NCI-H2196 (cell line): ENCODE measurements around the gene SRSF12.
"Not testable (repeated sequence)": the region's sequence is repeated elsewhere in the genome, so short reads cannot be mapped to it uniquely, and the experiment has no call there.

Experiments used
- DNase-seq: peaks from one replicate; lab custom pipeline; 2025; ENCODE audit not compliant: unreplicated experiment; lab: John Stamatoyannopoulos, UW

The SRSF12 gene

GRCh38 chr6:89131599-89131998 lies 13.7 kb upstream of the SRSF12 start:
- DNase-seq: no peak

- not testable (repeated sequence) for DNase-seq
These were observed 10.4 kb upstream of the SRSF12 start for GRCh38 chr6:89128256-89128671.

DNA sequence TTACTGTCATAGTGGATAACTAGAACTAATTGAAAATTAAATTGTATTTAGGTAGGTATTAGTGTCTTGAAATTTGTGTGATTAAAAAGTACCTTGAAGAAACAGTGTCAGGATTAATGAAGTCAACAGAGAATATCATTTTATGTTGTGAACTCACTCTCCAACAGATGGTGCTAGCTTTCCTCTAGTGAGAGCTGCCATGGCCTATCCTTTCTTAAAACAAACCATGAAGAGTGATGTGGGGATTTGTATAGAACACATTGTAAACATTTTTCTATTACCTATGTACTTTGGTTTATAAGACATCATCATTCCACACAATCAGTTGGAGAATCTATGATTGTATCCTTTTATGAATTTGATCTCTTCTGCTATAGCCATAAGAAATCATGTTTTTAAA lies 4.8 kb upstream of the SRSF12 start:
- DNase-seq: peak; percentile 38

- DNase-seq: no peak
These were observed 4.1 kb upstream of the SRSF12 start for GRCh38 chr6:89121934-89122333.

GRCh38 chr6:89120371-89120770 lies 2.5 kb upstream of the SRSF12 start:
- DNase-seq: no peak

DNA sequence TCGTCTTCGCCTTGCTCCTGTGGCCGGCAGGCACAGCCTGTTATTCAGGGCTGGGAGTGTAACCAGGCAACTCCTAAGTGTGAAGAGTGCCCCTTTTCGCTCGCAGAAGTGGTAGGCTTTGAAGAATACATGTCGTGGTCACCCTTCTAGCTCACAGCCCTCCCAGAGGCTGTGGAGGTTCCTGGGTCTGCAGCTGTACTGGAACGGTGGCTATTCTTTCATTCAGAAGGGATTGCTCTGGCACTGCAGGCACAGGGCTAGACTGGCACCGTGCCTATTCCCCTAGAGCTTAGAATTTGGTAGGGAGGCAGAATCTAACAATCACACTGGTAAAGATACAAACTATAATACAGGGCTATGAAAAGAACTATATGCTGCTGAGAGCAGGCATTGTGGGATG lies 1.1 kb upstream of the SRSF12 start:
- no peak for DNase-seq

GRCh38 chr6:89116702-89117101 lies 1.2 kb downstream of the SRSF12 start:
- DNase-seq: no peak

GRCh38 chr6:89111933-89112332 lies 5.9 kb downstream of the SRSF12 start:
- DNase-seq: no peak

- no peak for DNase-seq
These were observed 7.6 kb downstream of the SRSF12 start for GRCh38 chr6:89110284-89110683.

DNA sequence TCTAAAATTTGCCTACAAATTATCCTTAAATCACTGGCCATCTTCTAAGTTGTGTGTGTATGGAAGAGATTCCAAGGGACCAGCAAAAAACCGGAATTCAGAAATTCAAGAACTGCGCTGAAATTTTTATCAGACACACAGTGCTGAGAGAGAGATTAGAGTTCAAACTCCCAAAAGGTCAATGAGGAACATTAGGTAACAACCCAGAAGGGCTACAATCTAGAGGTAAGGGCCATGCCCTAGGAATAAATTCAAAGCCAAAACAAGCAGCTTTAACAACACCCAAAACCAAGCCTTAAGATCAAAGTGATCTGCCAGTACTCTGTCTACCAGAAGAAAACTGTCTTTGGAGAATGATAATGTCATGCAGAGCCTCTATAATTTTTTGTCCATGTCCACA lies 17.8 kb downstream of the SRSF12 start:
- DNase-seq: no peak

DNA sequence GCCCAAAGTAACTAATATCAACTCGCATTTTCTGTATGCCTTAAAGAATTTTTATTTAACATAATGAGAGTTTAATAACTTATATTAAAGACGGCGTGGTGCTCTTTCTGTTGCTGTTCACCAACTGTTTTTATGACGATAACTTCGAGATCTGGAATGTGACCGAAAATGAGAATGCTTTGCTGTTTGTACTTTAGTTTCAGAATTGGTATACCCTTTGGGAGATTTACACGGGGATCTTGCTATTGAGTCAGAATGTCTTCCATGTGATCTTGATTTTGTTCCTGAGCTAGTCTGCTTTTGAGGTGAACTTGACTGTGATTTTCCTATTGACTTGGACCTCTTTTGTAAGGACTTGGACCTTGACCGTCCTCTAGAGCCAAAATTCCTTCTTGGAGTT lies 19.4 kb downstream of the SRSF12 start:
- no peak for DNase-seq

- no peak for DNase-seq
These were observed 30.0 kb downstream of the SRSF12 start for GRCh38 chr6:89087881-89088280.

DNA sequence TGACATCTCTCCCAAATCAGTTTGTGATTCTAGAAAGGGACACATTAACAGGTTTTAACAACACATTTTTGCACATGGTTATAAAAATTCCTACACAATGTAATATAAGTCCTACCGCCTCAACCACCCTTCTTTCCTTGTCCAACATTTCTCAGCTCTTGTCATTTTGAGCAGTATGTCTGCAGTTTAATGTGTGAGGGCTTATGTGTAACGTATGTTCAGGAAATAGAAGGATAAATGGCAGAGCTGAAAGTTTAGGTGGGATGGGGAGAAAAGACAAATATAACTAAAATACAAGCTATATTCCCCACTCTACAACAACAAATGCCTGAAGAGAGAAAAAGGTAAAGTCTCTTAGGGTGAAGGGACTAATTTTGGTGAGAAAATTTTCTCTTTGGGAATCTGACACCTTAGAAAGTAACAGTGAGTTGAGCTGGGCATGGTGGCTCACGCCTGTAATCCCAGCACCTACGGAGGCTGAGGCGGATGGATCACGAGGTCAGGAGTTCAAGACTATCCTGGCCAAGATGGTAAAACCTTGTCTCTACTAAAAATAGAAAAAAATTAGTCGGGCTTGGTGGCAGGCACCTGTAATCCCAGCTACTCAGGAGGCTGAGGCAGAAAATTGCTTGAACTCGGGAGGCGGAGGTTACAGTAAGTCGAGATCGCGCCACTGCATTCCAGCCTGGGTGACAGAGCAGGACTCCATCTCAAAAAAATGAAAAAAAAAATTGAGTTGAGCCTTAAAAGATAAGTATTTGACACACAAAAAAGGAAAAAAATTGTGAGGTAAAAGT lies 32.3 kb downstream of the SRSF12 start:
- DNase-seq: no peak

DNA sequence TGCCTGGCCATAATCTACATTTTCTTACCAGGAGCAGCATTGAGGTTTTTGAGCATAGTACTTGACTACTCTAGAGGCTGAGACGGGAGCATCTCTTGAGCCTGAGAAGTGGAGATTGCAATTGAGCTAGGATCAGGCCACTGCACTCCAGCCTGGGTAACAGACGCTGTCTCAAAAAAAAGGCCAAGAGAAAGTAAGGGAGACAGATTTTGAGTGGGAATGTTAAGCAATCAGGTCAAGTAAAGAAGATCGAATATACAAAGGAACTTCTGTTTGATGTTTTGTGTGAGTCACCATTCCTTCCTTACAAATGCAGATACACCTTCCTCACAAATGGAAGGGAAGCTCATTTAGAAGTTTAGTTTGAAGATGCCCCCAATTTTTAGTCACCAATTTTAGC lies 32.9 kb downstream of the SRSF12 start:
- DNase-seq: no peak

GRCh38 chr6:89084542-89084941 lies 33.3 kb downstream of the SRSF12 start:
- DNase-seq: no peak

DNA sequence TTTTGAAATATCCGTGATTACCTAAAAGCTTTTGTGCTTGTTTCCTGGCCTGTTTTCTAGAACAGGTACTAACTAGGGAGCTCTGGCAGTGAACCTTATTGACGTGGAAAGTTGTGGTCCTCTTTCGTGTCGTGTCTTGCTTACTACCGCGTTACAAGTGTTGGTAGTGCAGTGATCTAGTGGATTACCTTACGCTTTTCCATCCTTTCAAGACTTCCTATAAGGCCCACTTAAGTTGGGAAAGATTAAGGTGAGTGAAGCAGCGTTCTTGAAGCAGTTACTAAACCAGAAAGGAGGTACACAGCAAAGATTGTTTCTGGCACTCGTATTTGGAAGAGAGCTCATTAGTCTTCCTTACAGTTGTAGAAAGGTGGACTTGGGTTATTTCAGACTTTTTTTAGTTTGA lies 35.4 kb downstream of the SRSF12 start:
- no peak for DNase-seq

DNA sequence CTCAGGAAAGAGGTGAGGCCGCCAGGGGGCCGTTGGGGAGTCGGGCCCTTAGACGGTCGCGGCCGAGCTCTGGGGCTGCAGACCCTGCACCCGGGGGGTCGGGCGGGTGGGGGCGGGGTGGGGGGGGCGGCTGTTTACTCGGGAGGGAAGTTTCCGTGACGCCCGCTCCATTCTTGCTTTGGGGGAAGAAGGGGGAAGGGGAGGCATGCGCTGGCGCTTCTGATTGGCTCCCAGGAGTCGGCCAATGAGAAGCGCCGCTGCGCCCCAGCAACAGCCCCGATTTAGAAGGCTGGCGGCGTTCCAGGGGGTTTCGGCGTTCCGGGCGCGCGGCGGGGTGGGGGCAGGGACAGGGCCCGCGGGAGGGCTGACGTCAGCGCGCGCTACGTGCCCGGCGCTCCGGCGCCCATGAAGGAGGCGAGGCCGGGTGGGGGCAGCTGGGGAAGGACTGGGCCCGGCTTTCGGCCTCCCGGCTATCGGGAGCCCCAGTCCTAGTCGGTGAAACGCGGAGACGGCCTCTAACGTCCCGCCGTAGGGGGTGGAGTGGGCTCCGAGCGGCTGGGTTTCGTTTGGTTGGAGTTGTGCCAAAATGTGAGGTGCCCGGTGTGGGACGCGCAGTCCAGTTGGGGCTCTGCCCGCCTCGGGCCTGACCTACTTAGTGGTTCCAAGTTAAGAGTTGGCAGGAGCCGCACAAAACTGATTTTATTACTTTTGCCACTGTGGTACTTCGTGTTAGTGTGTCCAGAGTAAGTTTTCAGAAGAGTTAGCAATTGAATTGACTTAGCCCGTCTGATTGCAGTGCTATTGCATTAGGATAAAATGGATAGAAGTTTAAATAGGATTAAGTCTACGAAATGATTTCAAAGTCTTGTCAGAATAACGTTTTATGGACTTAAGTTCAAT lies 36.2 kb downstream of the SRSF12 start:
- peak; percentile 96 for DNase-seq

GRCh38 chr6:89081129-89081422 lies 36.8 kb downstream of the SRSF12 start:
- DNase-seq: no peak

DNA sequence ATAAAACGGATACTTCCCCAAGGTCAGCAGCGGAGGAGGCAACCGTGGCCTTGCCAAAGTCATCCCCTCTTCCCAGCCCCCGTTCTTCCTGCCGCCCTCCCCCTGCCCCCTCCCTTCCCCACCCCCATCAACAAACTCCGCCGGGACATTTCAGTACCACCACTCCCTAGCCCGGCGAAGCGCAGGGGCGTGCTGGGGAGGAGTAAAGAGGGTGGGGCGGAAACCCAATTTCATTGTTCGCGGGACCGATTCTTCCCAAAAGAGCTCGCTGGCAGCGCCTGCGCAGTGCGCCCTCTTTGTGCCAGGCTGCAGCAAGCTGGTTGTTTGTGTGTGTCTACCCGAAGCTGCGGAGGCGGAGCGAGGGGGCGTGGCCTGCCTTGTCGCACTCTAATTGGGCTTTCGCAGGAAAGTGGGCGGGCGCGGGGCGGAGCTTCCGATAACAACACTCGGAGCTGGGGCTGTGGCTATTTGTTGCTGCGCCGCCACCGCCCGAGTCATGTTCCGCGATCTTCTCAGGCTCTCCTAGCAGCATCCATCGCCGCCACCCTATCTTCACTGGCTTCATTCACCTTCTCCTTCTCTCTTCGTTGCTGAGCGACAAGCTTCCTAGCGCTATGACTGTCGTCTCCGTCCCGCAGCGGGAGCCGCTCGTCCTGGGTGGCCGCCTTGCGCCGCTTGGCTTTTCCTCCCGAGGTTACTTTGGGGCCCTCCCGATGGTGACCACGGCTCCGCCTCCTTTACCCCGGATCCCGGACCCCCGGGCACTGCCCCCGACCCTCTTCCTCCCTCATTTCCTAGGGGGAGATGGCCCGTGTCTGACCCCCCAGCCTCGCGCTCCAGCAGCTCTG lies 37.4 kb downstream of the SRSF12 start, which contains the start of gene PNRC1:
Gene PNRC1, plus strand, starts transcription at position 471 of the 848 bp plus-strand sequence. Its CDS starts 144 bp downstream, at position 615.
- DNase-seq: peak; percentile 99

DNA sequence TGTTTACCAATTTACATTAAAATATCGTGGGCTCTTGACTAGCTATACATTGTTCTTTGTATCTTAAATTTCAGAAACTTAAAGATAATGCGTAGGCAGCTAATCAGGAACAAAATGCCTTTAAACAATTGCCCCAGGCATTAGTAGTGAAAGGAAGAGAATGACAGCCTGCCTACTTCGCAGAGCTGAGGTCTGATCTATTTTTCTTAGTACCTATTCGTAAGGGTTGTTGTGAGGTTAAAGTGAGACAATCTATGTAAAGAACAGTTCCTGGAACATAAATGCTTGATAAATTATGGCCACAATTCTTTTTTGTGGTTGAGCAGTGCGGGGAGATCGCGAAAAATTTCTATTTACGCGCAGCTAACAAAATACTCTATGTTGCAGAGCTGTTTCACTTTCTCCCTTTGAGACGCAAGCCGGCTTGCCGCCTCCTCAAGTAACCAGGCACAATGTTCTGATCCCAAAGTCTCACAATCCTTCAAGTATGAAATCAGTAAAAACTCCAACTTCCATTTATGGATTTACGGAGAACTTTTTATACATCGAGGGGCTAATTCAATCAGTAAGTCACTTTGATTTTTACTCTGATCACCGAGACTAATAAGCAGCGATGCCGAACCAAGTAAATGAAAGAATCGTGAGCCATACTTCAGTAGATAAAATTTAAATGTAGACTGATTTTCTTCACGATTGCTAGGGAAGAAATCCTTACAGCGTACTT lies 38.2 kb downstream of the SRSF12 start:
- DNase-seq: peak; percentile 44

- no peak for DNase-seq
These were observed 44.0 kb downstream of the SRSF12 start for GRCh38 chr6:89073840-89074239.
